ENCODE data around the gene KRT78.

KRT78 gene

DNA sequence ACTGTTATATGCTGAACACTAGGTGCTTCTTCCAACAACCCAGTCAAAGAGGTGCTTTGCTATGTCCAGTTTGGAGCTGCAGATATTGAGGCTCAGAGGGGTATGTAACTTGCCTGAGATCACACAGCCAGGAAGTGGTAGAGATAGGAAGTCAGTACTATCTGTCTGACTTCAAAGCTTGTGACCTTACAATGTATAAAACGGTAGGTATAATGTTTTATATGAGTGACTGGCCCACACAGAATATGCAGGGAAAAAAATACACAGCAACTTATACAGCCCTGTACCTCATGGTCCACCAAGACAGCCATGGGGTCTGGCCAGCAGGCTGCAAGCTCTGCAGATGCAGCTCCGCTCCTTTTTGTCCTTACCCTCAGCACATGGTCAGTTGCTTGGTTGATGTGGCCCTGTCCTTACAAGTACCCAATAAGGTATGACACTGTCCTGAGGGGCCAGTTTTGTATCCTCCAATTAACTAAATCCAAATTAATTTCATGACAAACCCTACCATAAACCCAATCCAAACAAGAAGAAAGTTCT, 31.0 kb downstream of the KRT78 start:
- ChIA-PET CTCF (interaction anchor here (0.9 kb wide), 1 partner anchor 162 kb away, joined by 4 read pairs; no protein-coding TSS in a partner anchor), POLR2A (no interaction called here)
- DNase-seq (ENCODE audit: extremely low spot score), result no peak
- TF ChIP-seq SP1 (IDR thresholded peaks at IDR 0.05) (no peak), LEF1 (IDR thresholded peaks at IDR 0.05; ENCODE audit: borderline replicate concordance) (no peak), BHLHE40 (IDR thresholded peaks at IDR 0.05; ENCODE audit: borderline replicate concordance) (no peak), L3MBTL2 (conservative IDR thresholded peaks at IDR 0.05) (no peak), TARDBP (IDR thresholded peaks at IDR 0.05) (no peak), NFRKB (IDR thresholded peaks at IDR 0.05) (no peak), FOXM1 (IDR thresholded peaks at IDR 0.05; ENCODE audit: borderline replicate concordance) (no peak), ZNF384 (IDR thresholded peaks at IDR 0.05) (no peak)
- TF ChIP-seq, protein P1, sequence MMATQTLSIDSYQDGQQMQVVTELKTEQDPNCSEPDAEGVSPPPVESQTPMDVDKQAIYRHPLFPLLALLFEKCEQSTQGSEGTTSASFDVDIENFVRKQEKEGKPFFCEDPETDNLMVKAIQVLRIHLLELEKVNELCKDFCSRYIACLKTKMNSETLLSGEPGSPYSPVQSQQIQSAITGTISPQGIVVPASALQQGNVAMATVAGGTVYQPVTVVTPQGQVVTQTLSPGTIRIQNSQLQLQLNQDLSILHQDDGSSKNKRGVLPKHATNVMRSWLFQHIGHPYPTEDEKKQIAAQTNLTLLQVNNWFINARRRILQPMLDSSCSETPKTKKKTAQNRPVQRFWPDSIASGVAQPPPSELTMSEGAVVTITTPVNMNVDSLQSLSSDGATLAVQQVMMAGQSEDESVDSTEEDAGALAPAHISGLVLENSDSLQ (IDR thresholded peaks at IDR 0.05), result no peak

DNA sequence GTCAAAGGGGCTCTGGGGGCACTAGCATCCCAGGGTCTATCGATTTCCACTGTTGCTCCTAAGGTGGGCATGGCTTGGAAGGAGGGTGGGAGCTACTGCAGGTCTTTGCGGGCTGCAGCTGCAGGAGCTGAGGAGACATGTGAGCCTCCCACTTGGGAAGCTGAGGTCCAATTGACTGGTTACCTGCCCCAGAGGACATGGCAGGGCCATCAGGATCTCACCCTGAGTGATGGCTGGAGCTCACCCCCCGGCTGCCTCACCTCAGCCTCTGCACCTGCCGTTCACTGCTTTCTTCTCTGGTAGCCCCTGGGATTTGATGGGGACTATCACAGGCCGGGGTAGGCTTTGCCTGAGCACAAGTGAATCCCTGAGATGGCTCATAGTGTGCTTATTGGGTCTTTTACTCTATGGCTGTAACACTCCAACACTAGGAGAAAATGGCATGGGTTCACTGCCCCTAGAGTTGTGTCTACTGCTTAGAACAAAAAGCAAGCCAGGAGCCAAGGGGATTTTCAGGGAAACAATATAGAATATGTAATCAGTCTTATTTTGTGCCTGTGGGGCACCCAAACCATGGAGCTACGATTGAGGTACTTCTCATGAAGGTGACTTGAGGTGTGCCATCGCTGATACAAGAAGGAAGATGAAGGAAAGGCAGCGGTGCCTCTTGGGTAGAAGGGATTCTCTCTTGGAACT, 31.6 kb downstream of the KRT78 start:
- POLR2A ChIA-PET, result no interaction called here
- DNase-seq (ENCODE audit: extremely low spot score), result no peak
- TF ChIP-seq L3MBTL2 (conservative IDR thresholded peaks at IDR 0.05), result no peak
- CTCF ChIA-PET, result interaction anchor here (0.6 to 0.9 kb wide), 2 partner anchors 48 to 163 kb away, joined by 3 to 4 read pairs; no protein-coding TSS in a partner anchor

DNA sequence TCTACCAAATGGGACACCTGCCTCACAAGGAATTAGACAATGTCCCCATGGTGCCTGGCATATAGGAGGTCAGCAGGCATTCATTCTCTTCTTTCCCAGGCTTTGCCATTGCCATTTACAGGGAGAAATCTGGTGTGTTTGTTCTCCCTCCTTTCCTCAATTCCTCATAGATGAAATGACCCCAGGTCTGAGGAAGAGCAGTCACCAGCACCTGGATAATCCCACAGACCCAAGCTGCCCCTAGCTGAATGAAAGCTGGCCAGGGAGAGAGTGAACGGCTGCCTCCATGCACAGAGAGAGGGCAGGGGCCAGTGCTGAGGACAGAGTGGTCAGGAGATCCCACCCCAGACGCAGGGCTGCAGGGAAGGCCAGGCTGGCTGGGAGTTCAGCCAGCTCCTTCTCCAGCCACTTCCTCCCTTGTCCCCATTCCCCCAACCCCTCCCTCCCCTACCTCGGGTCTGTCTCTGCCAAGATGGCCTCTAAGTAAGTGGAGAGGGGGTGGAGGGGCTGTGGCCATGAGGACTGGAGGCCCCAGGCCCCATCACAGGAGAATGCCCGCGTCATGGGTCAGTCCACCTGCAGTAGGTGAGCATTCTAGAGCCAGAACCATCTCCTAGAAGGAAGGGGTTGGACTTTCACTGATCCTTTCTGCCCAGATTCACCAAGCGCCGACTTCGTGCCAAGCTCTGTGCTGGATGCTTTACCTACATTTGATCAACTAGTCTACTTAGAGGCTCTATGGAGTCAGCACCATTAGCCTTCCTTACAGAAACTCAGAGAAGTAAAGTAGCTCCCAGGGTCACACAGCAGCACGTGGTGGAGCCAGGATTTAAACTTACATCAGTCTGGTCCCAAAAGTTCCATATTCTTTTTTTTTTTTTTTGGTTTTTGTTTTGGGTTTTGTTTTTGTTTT, 32.9 kb downstream of the KRT78 start:
- POLR2A ChIA-PET, result no interaction called here
- no peak for DNase-seq (ENCODE audit: extremely low spot score)
- TF ChIP-seq TARDBP (IDR thresholded peaks at IDR 0.05), result no peak
- TF ChIP-seq FOXA1 (IDR thresholded peaks at IDR 0.05), result no peak
- TF ChIP-seq FOXM1 (IDR thresholded peaks at IDR 0.05; ENCODE audit: borderline replicate concordance), result no peak
- no peak for TF ChIP-seq HDGF (IDR thresholded peaks at IDR 0.05; ENCODE audit: borderline replicate concordance)
- no peak for TF ChIP-seq SP1 (IDR thresholded peaks at IDR 0.05)
- TF ChIP-seq SUZ12 (IDR thresholded peaks at IDR 0.05), result no peak
- no peak for TF ChIP-seq FOXK2 (IDR thresholded peaks at IDR 0.05)
- no peak for TF ChIP-seq ZNF384 (IDR thresholded peaks at IDR 0.05)
- TF ChIP-seq LEF1 (IDR thresholded peaks at IDR 0.05; ENCODE audit: borderline replicate concordance), result no peak
- no peak for TF ChIP-seq ARNT (IDR thresholded peaks at IDR 0.05)
- TF ChIP-seq, protein P1 (IDR thresholded peaks at IDR 0.05), result no peak
- no peak for TF ChIP-seq L3MBTL2 (conservative IDR thresholded peaks at IDR 0.05)
- TF ChIP-seq NFRKB (IDR thresholded peaks at IDR 0.05), result no peak
- TF ChIP-seq ELF4 (IDR thresholded peaks at IDR 0.05), result no peak
- CTCF ChIA-PET, result no interaction called here

DNA sequence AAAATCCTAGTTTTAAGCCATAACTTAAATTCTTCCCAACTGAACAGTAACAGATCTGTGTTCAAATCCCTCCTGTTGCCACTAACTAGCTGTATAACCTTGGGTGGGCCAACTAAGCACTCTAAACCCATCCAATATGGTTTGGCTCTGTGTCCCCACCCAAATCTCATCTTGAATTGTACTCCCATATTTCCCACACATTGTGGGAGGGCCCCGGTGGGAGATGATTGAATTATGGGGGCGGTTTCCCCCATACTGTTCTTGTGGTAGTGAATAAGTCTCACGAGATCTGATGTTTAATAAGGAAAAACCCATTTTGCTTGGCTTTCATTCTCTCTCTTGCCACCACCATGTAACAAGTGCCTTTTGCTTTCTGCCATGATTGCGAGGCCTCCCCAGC, 33.6 kb downstream of the KRT78 start:
- no peak for TF ChIP-seq FOXK2 (IDR thresholded peaks at IDR 0.05)
- TF ChIP-seq ELF4 (IDR thresholded peaks at IDR 0.05), result no peak
- TF ChIP-seq ZNF384 (IDR thresholded peaks at IDR 0.05), result no peak
- no peak for TF ChIP-seq CTBP1 (IDR thresholded peaks at IDR 0.05; ENCODE audit: borderline replicate concordance)
- no peak for TF ChIP-seq ARNT (IDR thresholded peaks at IDR 0.05)
- no peak for TF ChIP-seq HDGF (IDR thresholded peaks at IDR 0.05; ENCODE audit: borderline replicate concordance)
- no peak for TF ChIP-seq SUZ12 (IDR thresholded peaks at IDR 0.05)
- no peak for TF ChIP-seq SP1 (IDR thresholded peaks at IDR 0.05)
- ChIA-PET POLR2A (no interaction called here), CTCF (no interaction called here)
- DNase-seq (ENCODE audit: extremely low spot score), result no peak

DNA sequence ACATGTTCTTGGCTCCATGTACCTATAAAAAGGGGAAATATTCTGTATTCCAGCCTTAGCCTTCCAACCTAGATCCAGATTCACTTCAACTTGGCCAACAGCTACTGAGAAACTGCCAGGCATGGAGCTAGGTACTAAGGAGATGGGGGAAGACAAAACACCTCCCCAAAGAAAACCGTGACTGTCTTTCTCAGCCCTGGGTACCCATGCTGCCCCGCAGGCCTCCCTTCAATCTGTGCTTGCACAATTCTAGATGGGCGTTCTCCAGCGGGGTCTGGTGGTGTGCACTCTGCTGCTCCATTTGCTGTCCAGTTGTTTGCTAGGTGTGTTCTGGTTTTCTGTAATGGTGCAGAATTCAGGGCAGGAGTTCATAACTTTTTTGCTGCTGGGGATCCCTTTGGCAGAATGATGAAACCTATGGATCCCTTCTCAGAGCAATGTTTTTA, 34.1 kb downstream of the KRT78 start:
- DNase-seq (ENCODE audit: extremely low spot score), result no peak
- TF ChIP-seq SP1 (IDR thresholded peaks at IDR 0.05) (no peak), BHLHE40 (IDR thresholded peaks at IDR 0.05; ENCODE audit: borderline replicate concordance) (no peak), ELF4 (IDR thresholded peaks at IDR 0.05) (no peak), FOXA1 (IDR thresholded peaks at IDR 0.05) (no peak), ARNT (IDR thresholded peaks at IDR 0.05) (no peak), FOXM1 (IDR thresholded peaks at IDR 0.05; ENCODE audit: borderline replicate concordance) (no peak), NFRKB (IDR thresholded peaks at IDR 0.05) (no peak), ZNF384 (IDR thresholded peaks at IDR 0.05) (no peak), CTBP1 (IDR thresholded peaks at IDR 0.05; ENCODE audit: borderline replicate concordance) (no peak)
- TF ChIP-seq, protein P1 (IDR thresholded peaks at IDR 0.05), result no peak
- CTCF ChIA-PET, result no interaction called here
- POLR2A ChIA-PET, result no interaction called here
